Measurements from ENCODE around the gene LRP5. TPM values are rescaled to one million over a fixed set of nuclear protein-coding genes. Genes with fewer than 3 reads are reported as not detected.
A peak's percentile ranks its signal among the peaks of the same experiment; 100 is the strongest.
"Not testable (repeated sequence)": the region's sequence is repeated elsewhere in the genome, so short reads cannot be mapped to it uniquely, and the experiment has no call there.

LRP5 gene
- total and polyA plus RNA-seq, 2 donors: 30.8 to 54.8 TPM

- peaks cover 3% of the 10 kb centered on the region for H3K4me1 ChIP-seq (ENCODE audit: insufficient read depth)
- DNase-seq (ENCODE audit: extremely low spot score): no peak
- no peaks in the 10 kb centered on the region for H3K36me3 ChIP-seq (ENCODE audit: insufficient read depth)
- WGBS: 92% methylated on average over 4 of the region's 4 CpGs
- H3K27ac ChIP-seq (ENCODE audit: low read depth): no peak overlapping the region
- no peak overlapping the region for H3K4me3 ChIP-seq (ENCODE audit: low read depth, low read length)
Observed at GRCh38 chr11:68334923-68335322, 22.5 kb downstream of the LRP5 start.

- 80% methylated on average over 8 of the region's 8 CpGs for WGBS
- H3K36me3 ChIP-seq (ENCODE audit: insufficient read depth): no peaks in the 10 kb centered on the region
- no peak overlapping the region for H3K27ac ChIP-seq (ENCODE audit: low read depth)
- DNase-seq (ENCODE audit: extremely low spot score): no peak
- H3K4me1 ChIP-seq (ENCODE audit: insufficient read depth): no peaks in the 10 kb centered on the region
- no peak overlapping the region for H3K4me3 ChIP-seq (ENCODE audit: low read depth, low read length)
Observed at GRCh38 chr11:68335683-68336082, 23.3 kb downstream of the LRP5 start.

GRCh38 chr11:68336716-68337115 lies 24.3 kb downstream of the LRP5 start:
- H3K27ac ChIP-seq (ENCODE audit: low read depth): no peak overlapping the region
- WGBS: 87% methylated on average over 9 of the region's 9 CpGs

GRCh38 chr11:68337399-68337835 lies 25.0 kb downstream of the LRP5 start:
- H3K36me3 ChIP-seq (ENCODE audit: insufficient read depth): no peaks in the 10 kb centered on the region
- WGBS: 81% methylated on average over 4 of the region's 4 CpGs
- no peak for DNase-seq (ENCODE audit: extremely low spot score)
- no peaks in the 10 kb centered on the region for H3K4me1 ChIP-seq (ENCODE audit: insufficient read depth)
- H3K27ac ChIP-seq (ENCODE audit: low read depth): no peak overlapping the region
- no peak overlapping the region for H3K4me3 ChIP-seq (ENCODE audit: low read depth, low read length)

More at GRCh38 chr11:68336716-68337115, 24.3 kb downstream of the LRP5 start:
- DNase-seq (ENCODE audit: extremely low spot score): no peak
- Histone ChIP-seq H3K4me3 (ENCODE audit: low read depth, low read length) (no peak overlapping the region), H3K4me1 (ENCODE audit: insufficient read depth) (no peaks in the 10 kb centered on the region), H3K36me3 (ENCODE audit: insufficient read depth) (no peaks in the 10 kb centered on the region)

GRCh38 chr11:68338051-68338780 lies 25.8 kb downstream of the LRP5 start:
- Histone ChIP-seq H3K4me3 (ENCODE audit: low read depth, low read length) (no peak overlapping the region), H3K36me3 (ENCODE audit: insufficient read depth) (no peaks in the 10 kb centered on the region), H3K4me1 (ENCODE audit: insufficient read depth) (no peaks in the 10 kb centered on the region), H3K27ac (ENCODE audit: low read depth) (no peak overlapping the region)
- 38% methylated on average over 11 of the region's 11 CpGs for whole genome bisulfite sequencing
- DNase-seq (ENCODE audit: extremely low spot score): no peak

- WGBS: 93% methylated on average over 16 of the region's 16 CpGs
- H3K4me1 ChIP-seq (ENCODE audit: insufficient read depth): peaks cover 1% of the 10 kb centered on the region
- no peak for DNase-seq (ENCODE audit: extremely low spot score)
- H3K4me3 ChIP-seq (ENCODE audit: low read depth, low read length): no peak overlapping the region
- no peaks in the 10 kb centered on the region for H3K36me3 ChIP-seq (ENCODE audit: insufficient read depth)
- no peak overlapping the region for H3K27ac ChIP-seq (ENCODE audit: low read depth)
Observed at GRCh38 chr11:68340003-68340767, 27.8 kb downstream of the LRP5 start.

GRCh38 chr11:68340784-68341556 lies 28.6 kb downstream of the LRP5 start:
- WGBS: 70% methylated on average over 15 of the region's 15 CpGs
- Histone ChIP-seq H3K4me1 (ENCODE audit: insufficient read depth) (peaks cover 1% of the 10 kb centered on the region), H3K27ac (ENCODE audit: low read depth) (no peak overlapping the region), H3K36me3 (ENCODE audit: insufficient read depth) (no peaks in the 10 kb centered on the region), H3K4me3 (ENCODE audit: low read depth, low read length) (no peak overlapping the region)
- DNase-seq (ENCODE audit: extremely low spot score): no peak

GRCh38 chr11:68341557-68342458 lies 29.4 kb downstream of the LRP5 start:
- DNase-seq (ENCODE audit: extremely low spot score): no peak
- H3K4me1 ChIP-seq (ENCODE audit: insufficient read depth): peaks cover 1% of the 10 kb centered on the region
- H3K27ac ChIP-seq (ENCODE audit: low read depth): peak overlapping the region; percentile 69
- H3K4me3 ChIP-seq (ENCODE audit: low read depth, low read length): no peak overlapping the region
- no peaks in the 10 kb centered on the region for H3K36me3 ChIP-seq (ENCODE audit: insufficient read depth)
- 58% methylated on average over 21 of the region's 21 CpGs for WGBS

GRCh38 chr11:68342459-68343158 lies 30.2 kb downstream of the LRP5 start:
- H3K27ac ChIP-seq (ENCODE audit: low read depth): peak overlapping the region; percentile 69
- peaks cover 1% of the 10 kb centered on the region for H3K4me1 ChIP-seq (ENCODE audit: insufficient read depth)
- WGBS: 46% methylated on average over 13 of the region's 13 CpGs
- DNase-seq (ENCODE audit: extremely low spot score): peak; percentile 69
- no peaks in the 10 kb centered on the region for H3K36me3 ChIP-seq (ENCODE audit: insufficient read depth)
- no peak overlapping the region for H3K4me3 ChIP-seq (ENCODE audit: low read depth, low read length)

GRCh38 chr11:68343761-68344256 lies 31.4 kb downstream of the LRP5 start:
- Histone ChIP-seq H3K27ac (ENCODE audit: low read depth) (no peak overlapping the region), H3K36me3 (ENCODE audit: insufficient read depth) (no peaks in the 10 kb centered on the region), H3K4me1 (ENCODE audit: insufficient read depth) (peaks cover 1% of the 10 kb centered on the region), H3K4me3 (ENCODE audit: low read depth, low read length) (no peak overlapping the region)
- no peak for DNase-seq (ENCODE audit: extremely low spot score)
- WGBS: 84% methylated on average over 14 of the region's 14 CpGs

- not testable (repeated sequence) for H3K4me1 ChIP-seq (ENCODE audit: insufficient read depth); H3K36me3 ChIP-seq (ENCODE audit: insufficient read depth); DNase-seq (ENCODE audit: extremely low spot score); H3K27ac ChIP-seq (ENCODE audit: low read depth); H3K4me3 ChIP-seq (ENCODE audit: low read depth, low read length)
- WGBS: 96% methylated on average over 7 of the region's 7 CpGs
Observed at GRCh38 chr11:68344821-68345220, 32.4 kb downstream of the LRP5 start.

- DNase-seq (ENCODE audit: extremely low spot score): no peak
- H3K36me3 ChIP-seq (ENCODE audit: insufficient read depth): no peaks in the 10 kb centered on the region
- 71% methylated on average over 11 of the region's 11 CpGs for WGBS
- H3K27ac ChIP-seq (ENCODE audit: low read depth): no peak overlapping the region
- H3K4me1 ChIP-seq (ENCODE audit: insufficient read depth): peaks cover 1% of the 10 kb centered on the region
- no peak overlapping the region for H3K4me3 ChIP-seq (ENCODE audit: low read depth, low read length)
Observed at GRCh38 chr11:68345776-68346461, 33.5 kb downstream of the LRP5 start.
